ENCODE results near the gene CYP8B1. TPM values are rescaled to one million over a fixed set of nuclear protein-coding genes. Genes with fewer than 3 reads are reported as not detected.

Gene CYP8B1
- total RNA-seq, 1 experiment from 2014 or later = 0.12 TPM

DNA sequence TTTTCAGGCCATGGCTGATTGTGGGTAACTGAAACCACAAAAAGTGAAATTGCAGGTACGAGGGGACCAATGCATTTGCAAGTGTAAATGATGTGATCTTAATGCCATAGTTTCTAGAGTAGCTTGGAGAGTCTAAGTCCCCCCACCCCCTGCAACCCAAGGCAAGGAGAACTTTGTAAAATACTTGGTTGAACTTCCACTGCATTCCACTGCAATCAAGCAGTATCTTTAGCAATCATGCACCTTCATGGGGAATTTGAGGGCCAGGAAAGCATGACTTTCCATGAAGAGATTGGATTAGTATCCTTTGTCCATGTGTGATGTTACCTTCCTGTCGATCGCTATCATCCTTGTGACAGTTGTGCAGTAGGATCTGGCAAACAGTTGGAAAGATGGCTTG, 11.4 kb upstream of the CYP8B1 start:
- TF ChIP-seq SRF (IDR thresholded peaks at IDR 0.05; ENCODE audit: low read depth) (no peak), JUND (IDR thresholded peaks at IDR 0.05) (no peak), RAD21 (IDR thresholded peaks at IDR 0.05; ENCODE audit: low read depth) (no peak), FOSL1 (IDR thresholded peaks at IDR 0.05; ENCODE audit: low read depth) (no peak), EZH2phosphoT487 (IDR thresholded peaks at IDR 0.05; ENCODE audit: borderline replicate concordance) (no peak), CEBPB (IDR thresholded peaks at IDR 0.05; ENCODE audit: low read depth) (no peak), ELF1 (IDR thresholded peaks at IDR 0.05; ENCODE audit: borderline replicate concordance, low read depth) (no peak), SIN3A (IDR thresholded peaks at IDR 0.05; ENCODE audit: low read depth) (no peak), ZNF274 (IDR thresholded peaks at IDR 0.05; ENCODE audit: low read depth, low read length) (no peak)
- TF ChIP-seq, protein P1, sequence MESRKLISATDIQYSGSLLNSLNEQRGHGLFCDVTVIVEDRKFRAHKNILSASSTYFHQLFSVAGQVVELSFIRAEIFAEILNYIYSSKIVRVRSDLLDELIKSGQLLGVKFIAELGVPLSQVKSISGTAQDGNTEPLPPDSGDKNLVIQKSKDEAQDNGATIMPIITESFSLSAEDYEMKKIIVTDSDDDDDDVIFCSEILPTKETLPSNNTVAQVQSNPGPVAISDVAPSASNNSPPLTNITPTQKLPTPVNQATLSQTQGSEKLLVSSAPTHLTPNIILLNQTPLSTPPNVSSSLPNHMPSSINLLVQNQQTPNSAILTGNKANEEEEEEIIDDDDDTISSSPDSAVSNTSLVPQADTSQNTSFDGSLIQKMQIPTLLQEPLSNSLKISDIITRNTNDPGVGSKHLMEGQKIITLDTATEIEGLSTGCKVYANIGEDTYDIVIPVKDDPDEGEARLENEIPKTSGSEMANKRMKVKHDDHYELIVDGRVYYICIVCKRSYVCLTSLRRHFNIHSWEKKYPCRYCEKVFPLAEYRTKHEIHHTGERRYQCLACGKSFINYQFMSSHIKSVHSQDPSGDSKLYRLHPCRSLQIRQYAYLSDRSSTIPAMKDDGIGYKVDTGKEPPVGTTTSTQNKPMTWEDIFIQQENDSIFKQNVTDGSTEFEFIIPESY (IDR thresholded peaks at IDR 0.05; ENCODE audit: extremely low read depth, insufficient replicate concordance, low read length) = no peak
- TF ChIP-seq, protein P2, sequence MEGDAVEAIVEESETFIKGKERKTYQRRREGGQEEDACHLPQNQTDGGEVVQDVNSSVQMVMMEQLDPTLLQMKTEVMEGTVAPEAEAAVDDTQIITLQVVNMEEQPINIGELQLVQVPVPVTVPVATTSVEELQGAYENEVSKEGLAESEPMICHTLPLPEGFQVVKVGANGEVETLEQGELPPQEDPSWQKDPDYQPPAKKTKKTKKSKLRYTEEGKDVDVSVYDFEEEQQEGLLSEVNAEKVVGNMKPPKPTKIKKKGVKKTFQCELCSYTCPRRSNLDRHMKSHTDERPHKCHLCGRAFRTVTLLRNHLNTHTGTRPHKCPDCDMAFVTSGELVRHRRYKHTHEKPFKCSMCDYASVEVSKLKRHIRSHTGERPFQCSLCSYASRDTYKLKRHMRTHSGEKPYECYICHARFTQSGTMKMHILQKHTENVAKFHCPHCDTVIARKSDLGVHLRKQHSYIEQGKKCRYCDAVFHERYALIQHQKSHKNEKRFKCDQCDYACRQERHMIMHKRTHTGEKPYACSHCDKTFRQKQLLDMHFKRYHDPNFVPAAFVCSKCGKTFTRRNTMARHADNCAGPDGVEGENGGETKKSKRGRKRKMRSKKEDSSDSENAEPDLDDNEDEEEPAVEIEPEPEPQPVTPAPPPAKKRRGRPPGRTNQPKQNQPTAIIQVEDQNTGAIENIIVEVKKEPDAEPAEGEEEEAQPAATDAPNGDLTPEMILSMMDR (IDR thresholded peaks at IDR 0.05 in 2 of 3, conservative IDR thresholded peaks at IDR 0.05 in 1 of 3; ENCODE audit: borderline replicate concordance in 1 of 3, insufficient read depth in 1 of 3, low read depth in 2 of 3, low read length in 2 of 3) = no peak
- no peaks in the 10 kb centered on the region for H4K20me1 ChIP-seq (ENCODE audit: insufficient read depth)
- ChIA-PET RAD21 (ENCODE audit: low non-redundant PET in 1 of 2, low total read pairs in 2 of 2, uncharacterized antibody in 2 of 2, unreplicated experiment in 2 of 2) (no interaction called here), POLR2A (no interaction called here), CTCF (no interaction called here)
- H3K9ac ChIP-seq (ENCODE audit: low read length) = no peak overlapping the region
- BruUV-seq (replicated peaks) = no TSS peak
- no peak overlapping the region for H3K4me3 ChIP-seq (replicated peaks in 1 of 2; ENCODE audit: low read depth in 1 of 2, low read length in 2 of 2)
- no peak for DNase-seq (ENCODE audit: low read depth, low spot score)
- H3K79me2 ChIP-seq (ENCODE audit: insufficient read depth, low read length) = no peaks in the 10 kb centered on the region
- no peak overlapping the region for H2AFZ ChIP-seq (ENCODE audit: low read depth, low read length, poor library complexity, severe bottlenecking)
- no peaks in the 10 kb centered on the region for H3K27me3 ChIP-seq (ENCODE audit: insufficient read depth, low read length)
- no peaks in the 10 kb centered on the region for H3K9me3 ChIP-seq (ENCODE audit: control insufficient read depth in 1 of 2, insufficient read depth in 1 of 2, low read depth in 1 of 2, low read length in 2 of 2)
- no peak for ATAC-seq
- no peak overlapping the region for H3K4me2 ChIP-seq (ENCODE audit: low read length)
- H3K4me1 ChIP-seq (ENCODE audit: control insufficient read depth in 1 of 2, insufficient read depth in 2 of 2, low read length in 2 of 2) = no peaks in the 10 kb centered on the region; a peak in 1 of 4 replicates
- H3K9me2 ChIP-seq (ENCODE audit: insufficient read depth) = no peaks in the 10 kb centered on the region
- intact Hi-C loops (cut with micrococcal nuclease) = no loop called here
- H3K36me3 ChIP-seq (ENCODE audit: control insufficient read depth in 1 of 2, insufficient read depth in 2 of 2, low read length in 2 of 2) = no peaks in the 10 kb centered on the region
- no peak overlapping the region for H3K27ac ChIP-seq (ENCODE audit: low read depth, low read length)

Measured in HCT116 (cell line).